ENCODE data around the gene VPS8.

DNA sequence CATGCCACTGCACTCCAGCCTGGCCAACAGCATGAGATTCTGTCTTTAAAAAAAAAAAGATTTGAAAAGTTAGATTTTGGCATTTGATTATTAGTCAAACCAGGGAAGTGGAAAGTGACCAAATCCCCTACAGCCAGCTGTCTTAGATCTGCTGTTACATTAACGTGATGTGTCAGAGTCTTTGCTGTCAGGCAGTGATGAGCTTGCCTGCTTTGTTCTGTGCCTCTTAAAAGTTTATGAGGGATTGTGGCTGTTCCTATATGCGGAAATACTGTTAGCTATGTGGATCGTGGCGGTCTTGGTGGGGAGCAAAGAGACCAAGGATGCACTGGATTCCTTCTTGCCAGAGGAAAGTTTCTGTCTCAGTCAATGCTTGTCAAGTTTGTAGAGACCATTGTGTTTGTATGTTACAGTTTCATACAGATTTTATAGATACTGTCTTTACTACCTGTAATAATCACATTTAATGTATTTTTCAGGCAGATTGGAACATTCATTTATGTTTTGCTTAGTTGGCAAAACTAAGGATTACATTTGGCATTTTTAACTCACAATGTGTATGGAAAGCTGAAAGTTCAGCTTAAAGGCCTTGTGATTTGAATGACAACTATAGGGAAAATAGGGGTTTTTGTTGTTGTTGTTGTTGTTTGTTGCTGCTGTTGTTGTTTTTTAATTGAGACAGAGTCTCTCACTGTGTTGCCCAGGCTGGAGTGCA, 137.4 kb downstream of the VPS8 start:
- TF ChIP-seq, protein P1, sequence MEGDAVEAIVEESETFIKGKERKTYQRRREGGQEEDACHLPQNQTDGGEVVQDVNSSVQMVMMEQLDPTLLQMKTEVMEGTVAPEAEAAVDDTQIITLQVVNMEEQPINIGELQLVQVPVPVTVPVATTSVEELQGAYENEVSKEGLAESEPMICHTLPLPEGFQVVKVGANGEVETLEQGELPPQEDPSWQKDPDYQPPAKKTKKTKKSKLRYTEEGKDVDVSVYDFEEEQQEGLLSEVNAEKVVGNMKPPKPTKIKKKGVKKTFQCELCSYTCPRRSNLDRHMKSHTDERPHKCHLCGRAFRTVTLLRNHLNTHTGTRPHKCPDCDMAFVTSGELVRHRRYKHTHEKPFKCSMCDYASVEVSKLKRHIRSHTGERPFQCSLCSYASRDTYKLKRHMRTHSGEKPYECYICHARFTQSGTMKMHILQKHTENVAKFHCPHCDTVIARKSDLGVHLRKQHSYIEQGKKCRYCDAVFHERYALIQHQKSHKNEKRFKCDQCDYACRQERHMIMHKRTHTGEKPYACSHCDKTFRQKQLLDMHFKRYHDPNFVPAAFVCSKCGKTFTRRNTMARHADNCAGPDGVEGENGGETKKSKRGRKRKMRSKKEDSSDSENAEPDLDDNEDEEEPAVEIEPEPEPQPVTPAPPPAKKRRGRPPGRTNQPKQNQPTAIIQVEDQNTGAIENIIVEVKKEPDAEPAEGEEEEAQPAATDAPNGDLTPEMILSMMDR (IDR thresholded peaks at IDR 0.05; ENCODE audit: insufficient read depth, low read length) = no peak
- TF ChIP-seq POLR2AphosphoS5 (IDR thresholded peaks at IDR 0.05; ENCODE audit: low read depth) (no peak), GABPA (IDR thresholded peaks at IDR 0.05; ENCODE audit: low read depth) (no peak), SPI1 (IDR thresholded peaks at IDR 0.05; ENCODE audit: borderline replicate concordance, low read depth) (no peak)
- TF ChIP-seq, protein P2, sequence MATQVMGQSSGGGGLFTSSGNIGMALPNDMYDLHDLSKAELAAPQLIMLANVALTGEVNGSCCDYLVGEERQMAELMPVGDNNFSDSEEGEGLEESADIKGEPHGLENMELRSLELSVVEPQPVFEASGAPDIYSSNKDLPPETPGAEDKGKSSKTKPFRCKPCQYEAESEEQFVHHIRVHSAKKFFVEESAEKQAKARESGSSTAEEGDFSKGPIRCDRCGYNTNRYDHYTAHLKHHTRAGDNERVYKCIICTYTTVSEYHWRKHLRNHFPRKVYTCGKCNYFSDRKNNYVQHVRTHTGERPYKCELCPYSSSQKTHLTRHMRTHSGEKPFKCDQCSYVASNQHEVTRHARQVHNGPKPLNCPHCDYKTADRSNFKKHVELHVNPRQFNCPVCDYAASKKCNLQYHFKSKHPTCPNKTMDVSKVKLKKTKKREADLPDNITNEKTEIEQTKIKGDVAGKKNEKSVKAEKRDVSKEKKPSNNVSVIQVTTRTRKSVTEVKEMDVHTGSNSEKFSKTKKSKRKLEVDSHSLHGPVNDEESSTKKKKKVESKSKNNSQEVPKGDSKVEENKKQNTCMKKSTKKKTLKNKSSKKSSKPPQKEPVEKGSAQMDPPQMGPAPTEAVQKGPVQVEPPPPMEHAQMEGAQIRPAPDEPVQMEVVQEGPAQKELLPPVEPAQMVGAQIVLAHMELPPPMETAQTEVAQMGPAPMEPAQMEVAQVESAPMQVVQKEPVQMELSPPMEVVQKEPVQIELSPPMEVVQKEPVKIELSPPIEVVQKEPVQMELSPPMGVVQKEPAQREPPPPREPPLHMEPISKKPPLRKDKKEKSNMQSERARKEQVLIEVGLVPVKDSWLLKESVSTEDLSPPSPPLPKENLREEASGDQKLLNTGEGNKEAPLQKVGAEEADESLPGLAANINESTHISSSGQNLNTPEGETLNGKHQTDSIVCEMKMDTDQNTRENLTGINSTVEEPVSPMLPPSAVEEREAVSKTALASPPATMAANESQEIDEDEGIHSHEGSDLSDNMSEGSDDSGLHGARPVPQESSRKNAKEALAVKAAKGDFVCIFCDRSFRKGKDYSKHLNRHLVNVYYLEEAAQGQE (IDR thresholded peaks at IDR 0.05; ENCODE audit: insufficient replicate concordance, low read depth) = no peak
